ENCODE data around the gene HRH2.

The HRH2 gene

GRCh38 chr5:175678074-175678473, 20.2 kb downstream of the HRH2 start:
- Mint-ChIP-seq H3K27me3 (no peaks in the 10 kb centered on the region), H3K4me1 (ENCODE audit: low read depth) (peaks cover 64% of the 10 kb centered on the region), H3K27ac (no peak overlapping the region), H3K4me3 (peak overlapping the region; percentile 22), H3K36me3 (no peaks in the 10 kb centered on the region), H3K9me3 (ENCODE audit: low read depth) (no peaks in the 10 kb centered on the region)

GRCh38 chr5:175679411-175679810, 21.5 kb downstream of the HRH2 start:
- H3K27ac Mint-ChIP-seq: peak overlapping the region; percentile 1
- peaks cover 61% of the 10 kb centered on the region for H3K4me1 Mint-ChIP-seq (ENCODE audit: low read depth)
- H3K27me3 Mint-ChIP-seq: no peaks in the 10 kb centered on the region
- H3K36me3 Mint-ChIP-seq: peaks cover 2% of the 10 kb centered on the region
- no peaks in the 10 kb centered on the region for H3K9me3 Mint-ChIP-seq (ENCODE audit: low read depth)
- H3K4me3 Mint-ChIP-seq: no peak overlapping the region

- peak overlapping the region; percentile 54 for H3K27ac Mint-ChIP-seq
- peaks cover 6% of the 10 kb centered on the region for H3K36me3 Mint-ChIP-seq
- H3K4me1 Mint-ChIP-seq (ENCODE audit: low read depth): peaks cover 61% of the 10 kb centered on the region
- H3K27me3 Mint-ChIP-seq: no peaks in the 10 kb centered on the region
- no peak overlapping the region for H3K4me3 Mint-ChIP-seq
- no peaks in the 10 kb centered on the region for H3K9me3 Mint-ChIP-seq (ENCODE audit: low read depth)
Measured at GRCh38 chr5:175680020-175680419, 22.1 kb downstream of the HRH2 start.

GRCh38 chr5:175680463-175680862, 22.6 kb downstream of the HRH2 start:
- peaks cover 6% of the 10 kb centered on the region for H3K36me3 Mint-ChIP-seq
- H3K27me3 Mint-ChIP-seq: no peaks in the 10 kb centered on the region
- H3K4me3 Mint-ChIP-seq: no peak overlapping the region
- no peaks in the 10 kb centered on the region for H3K9me3 Mint-ChIP-seq (ENCODE audit: low read depth)
- H3K27ac Mint-ChIP-seq: no peak overlapping the region
- H3K4me1 Mint-ChIP-seq (ENCODE audit: low read depth): peaks cover 61% of the 10 kb centered on the region

- Mint-ChIP-seq H3K36me3 (peaks cover 6% of the 10 kb centered on the region), H3K4me3 (no peak overlapping the region), H3K27ac (peak overlapping the region; percentile 34), H3K9me3 (ENCODE audit: low read depth) (no peaks in the 10 kb centered on the region), H3K27me3 (no peaks in the 10 kb centered on the region), H3K4me1 (ENCODE audit: low read depth) (peaks cover 53% of the 10 kb centered on the region)
Measured at GRCh38 chr5:175681045-175681967, 23.4 kb downstream of the HRH2 start.

GRCh38 chr5:175681968-175682340, 24.1 kb downstream of the HRH2 start:
- no peak overlapping the region for H3K4me3 Mint-ChIP-seq

GRCh38 chr5:175682664-175683063, 24.8 kb downstream of the HRH2 start:
- Mint-ChIP-seq H3K9me3 (ENCODE audit: low read depth) (no peaks in the 10 kb centered on the region), H3K36me3 (peaks cover 6% of the 10 kb centered on the region), H3K27ac (no peak overlapping the region), H3K4me1 (ENCODE audit: low read depth) (peaks cover 42% of the 10 kb centered on the region), H3K4me3 (no peak overlapping the region), H3K27me3 (no peaks in the 10 kb centered on the region)

More at GRCh38 chr5:175681968-175682340, 24.1 kb downstream of the HRH2 start:
- Mint-ChIP-seq H3K27ac (peak overlapping the region; percentile 34), H3K36me3 (peaks cover 6% of the 10 kb centered on the region), H3K27me3 (no peaks in the 10 kb centered on the region), H3K4me1 (ENCODE audit: low read depth) (peaks cover 48% of the 10 kb centered on the region), H3K9me3 (ENCODE audit: low read depth) (no peaks in the 10 kb centered on the region)

GRCh38 chr5:175683231-175683630, 25.4 kb downstream of the HRH2 start:
- Mint-ChIP-seq H3K4me3 (no peak overlapping the region), H3K27me3 (no peaks in the 10 kb centered on the region), H3K4me1 (ENCODE audit: low read depth) (peaks cover 37% of the 10 kb centered on the region), H3K27ac (no peak overlapping the region), H3K36me3 (peaks cover 6% of the 10 kb centered on the region), H3K9me3 (ENCODE audit: low read depth) (no peaks in the 10 kb centered on the region)

- Mint-ChIP-seq H3K9me3 (ENCODE audit: low read depth) (no peaks in the 10 kb centered on the region), H3K27ac (no peak overlapping the region), H3K36me3 (peaks cover 6% of the 10 kb centered on the region), H3K4me3 (no peak overlapping the region), H3K4me1 (ENCODE audit: low read depth) (peaks cover 32% of the 10 kb centered on the region), H3K27me3 (no peaks in the 10 kb centered on the region)
Measured at GRCh38 chr5:175683921-175684320, 26.1 kb downstream of the HRH2 start.

GRCh38 chr5:175684931-175685330, 27.1 kb downstream of the HRH2 start:
- H3K4me1 Mint-ChIP-seq (ENCODE audit: low read depth): peaks cover 30% of the 10 kb centered on the region
- H3K9me3 Mint-ChIP-seq (ENCODE audit: low read depth): no peaks in the 10 kb centered on the region
- H3K4me3 Mint-ChIP-seq: no peak overlapping the region
- peak overlapping the region; percentile 54 for H3K27ac Mint-ChIP-seq
- H3K36me3 Mint-ChIP-seq: peaks cover 6% of the 10 kb centered on the region
- no peaks in the 10 kb centered on the region for H3K27me3 Mint-ChIP-seq

GRCh38 chr5:175685701-175686350, 28.0 kb downstream of the HRH2 start:
- H3K36me3 Mint-ChIP-seq: peaks cover 6% of the 10 kb centered on the region
- no peak overlapping the region for H3K4me3 Mint-ChIP-seq
- H3K27ac Mint-ChIP-seq: no peak overlapping the region
- H3K9me3 Mint-ChIP-seq (ENCODE audit: low read depth): no peaks in the 10 kb centered on the region
- peaks cover 33% of the 10 kb centered on the region for H3K4me1 Mint-ChIP-seq (ENCODE audit: low read depth)
- no peaks in the 10 kb centered on the region for H3K27me3 Mint-ChIP-seq

GRCh38 chr5:175686396-175686795, 28.5 kb downstream of the HRH2 start:
- H3K4me3 Mint-ChIP-seq: no peak overlapping the region
- peaks cover 36% of the 10 kb centered on the region for H3K4me1 Mint-ChIP-seq (ENCODE audit: low read depth)
- no peaks in the 10 kb centered on the region for H3K9me3 Mint-ChIP-seq (ENCODE audit: low read depth)
- H3K27ac Mint-ChIP-seq: no peak overlapping the region
- H3K27me3 Mint-ChIP-seq: no peaks in the 10 kb centered on the region
- H3K36me3 Mint-ChIP-seq: peaks cover 9% of the 10 kb centered on the region

GRCh38 chr5:175686826-175687225, 29.0 kb downstream of the HRH2 start:
- Mint-ChIP-seq H3K9me3 (ENCODE audit: low read depth) (no peaks in the 10 kb centered on the region), H3K27me3 (no peaks in the 10 kb centered on the region), H3K4me3 (no peak overlapping the region), H3K4me1 (ENCODE audit: low read depth) (peaks cover 36% of the 10 kb centered on the region), H3K36me3 (peaks cover 9% of the 10 kb centered on the region), H3K27ac (no peak overlapping the region)

GRCh38 chr5:175687231-175687701, 29.4 kb downstream of the HRH2 start:
- H3K4me3 Mint-ChIP-seq: no peak overlapping the region
- H3K36me3 Mint-ChIP-seq: peaks cover 9% of the 10 kb centered on the region
- no peaks in the 10 kb centered on the region for H3K9me3 Mint-ChIP-seq (ENCODE audit: low read depth)
- H3K27ac Mint-ChIP-seq: no peak overlapping the region
- H3K4me1 Mint-ChIP-seq (ENCODE audit: low read depth): peaks cover 34% of the 10 kb centered on the region
- H3K27me3 Mint-ChIP-seq: no peaks in the 10 kb centered on the region

GRCh38 chr5:175688352-175689146, 30.7 kb downstream of the HRH2 start:
- peaks cover 42% of the 10 kb centered on the region for H3K4me1 Mint-ChIP-seq (ENCODE audit: low read depth)
- no peak overlapping the region for H3K4me3 Mint-ChIP-seq
- H3K36me3 Mint-ChIP-seq: peaks cover 6% of the 10 kb centered on the region
- H3K27me3 Mint-ChIP-seq: no peaks in the 10 kb centered on the region
- peak overlapping the region; percentile 6 for H3K27ac Mint-ChIP-seq
- H3K9me3 Mint-ChIP-seq (ENCODE audit: low read depth): no peaks in the 10 kb centered on the region
